ENCODE results near the gene ATL3. TPM values are rescaled to one million over a fixed set of nuclear protein-coding genes. Genes with fewer than 3 reads are reported as not detected.
"Not testable (repeated sequence)": the region's sequence is repeated elsewhere in the genome, so short reads cannot be mapped to it uniquely, and the experiment has no call there.

ATL3 gene
- total RNA-seq, 1 donor from 2014 or later: 9.4 TPM

DNA sequence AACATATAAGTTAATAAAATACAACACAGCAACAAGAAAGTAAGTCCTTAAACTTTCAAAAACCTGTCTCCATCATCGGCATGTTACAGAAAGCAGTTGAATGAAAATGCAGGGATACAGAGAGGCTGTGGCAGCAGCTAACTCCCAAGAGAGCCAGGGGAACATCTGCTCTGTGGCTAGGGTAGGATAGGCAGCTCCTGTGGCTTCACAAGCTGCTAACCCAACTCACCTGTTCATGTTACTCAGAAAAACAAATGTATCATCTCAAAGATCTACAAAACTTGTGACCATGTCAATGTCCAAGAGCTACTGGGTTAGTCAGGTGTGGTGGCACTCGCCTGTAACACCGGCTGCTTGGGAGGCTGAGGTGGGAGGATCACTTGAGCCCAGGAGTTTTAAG is 41.8 kb downstream of the ATL3 start:
- Mint-ChIP-seq H3K4me3 (ENCODE audit: low read depth) (no peak overlapping the region), H3K27me3 (no peaks in the 10 kb centered on the region), H3K4me1 (ENCODE audit: low read depth) (peaks cover 22% of the 10 kb centered on the region), H3K27ac (no peak overlapping the region), H3K9me3 (ENCODE audit: low read depth) (peaks cover 6% of the 10 kb centered on the region), H3K36me3 (ENCODE audit: insufficient read depth) (peaks cover 22% of the 10 kb centered on the region)
- no peak for DNase-seq (ENCODE audit: low spot score, unreplicated experiment)
- TF ChIP-seq, protein P1, sequence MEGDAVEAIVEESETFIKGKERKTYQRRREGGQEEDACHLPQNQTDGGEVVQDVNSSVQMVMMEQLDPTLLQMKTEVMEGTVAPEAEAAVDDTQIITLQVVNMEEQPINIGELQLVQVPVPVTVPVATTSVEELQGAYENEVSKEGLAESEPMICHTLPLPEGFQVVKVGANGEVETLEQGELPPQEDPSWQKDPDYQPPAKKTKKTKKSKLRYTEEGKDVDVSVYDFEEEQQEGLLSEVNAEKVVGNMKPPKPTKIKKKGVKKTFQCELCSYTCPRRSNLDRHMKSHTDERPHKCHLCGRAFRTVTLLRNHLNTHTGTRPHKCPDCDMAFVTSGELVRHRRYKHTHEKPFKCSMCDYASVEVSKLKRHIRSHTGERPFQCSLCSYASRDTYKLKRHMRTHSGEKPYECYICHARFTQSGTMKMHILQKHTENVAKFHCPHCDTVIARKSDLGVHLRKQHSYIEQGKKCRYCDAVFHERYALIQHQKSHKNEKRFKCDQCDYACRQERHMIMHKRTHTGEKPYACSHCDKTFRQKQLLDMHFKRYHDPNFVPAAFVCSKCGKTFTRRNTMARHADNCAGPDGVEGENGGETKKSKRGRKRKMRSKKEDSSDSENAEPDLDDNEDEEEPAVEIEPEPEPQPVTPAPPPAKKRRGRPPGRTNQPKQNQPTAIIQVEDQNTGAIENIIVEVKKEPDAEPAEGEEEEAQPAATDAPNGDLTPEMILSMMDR (IDR thresholded peaks at IDR 0.05; ENCODE audit: unreplicated experiment): no peak

DNA sequence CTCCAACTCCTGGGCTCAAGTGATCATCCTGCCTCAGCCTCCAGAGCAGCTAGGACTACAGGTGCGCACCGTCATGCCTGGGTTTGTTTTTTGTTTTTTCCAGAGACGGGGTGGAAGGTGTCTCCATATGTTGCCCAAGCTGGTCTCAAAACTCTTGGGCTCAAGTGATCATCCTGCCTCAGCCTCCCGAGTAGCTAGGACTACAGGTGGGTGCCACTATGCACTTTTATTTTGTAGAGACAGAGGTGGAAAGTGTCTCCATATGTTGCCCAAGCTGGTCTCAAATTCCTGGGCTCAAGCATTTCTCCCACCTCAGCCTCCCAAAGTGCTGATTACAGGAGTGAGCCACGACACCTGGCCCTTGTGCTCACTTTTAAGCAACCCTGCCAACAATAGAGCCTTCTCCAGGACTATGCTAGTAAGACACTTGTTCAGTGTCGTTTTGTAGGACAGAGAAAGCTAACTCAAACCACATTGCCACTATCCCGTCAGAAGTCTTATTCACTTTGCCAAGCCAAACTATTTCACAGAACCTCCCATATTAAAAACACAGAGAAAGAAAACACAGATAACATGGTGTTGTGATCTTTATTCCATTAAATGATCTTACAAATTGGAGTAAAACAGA is 47.5 kb downstream of the ATL3 start:
- H3K9me3 Mint-ChIP-seq (ENCODE audit: low read depth): no peaks in the 10 kb centered on the region
- TF ChIP-seq, protein P1 (IDR thresholded peaks at IDR 0.05; ENCODE audit: unreplicated experiment): no peak
- peaks cover 39% of the 10 kb centered on the region for H3K4me1 Mint-ChIP-seq (ENCODE audit: low read depth)
- H3K36me3 Mint-ChIP-seq (ENCODE audit: insufficient read depth): no peaks in the 10 kb centered on the region
- no peak for DNase-seq (ENCODE audit: low spot score, unreplicated experiment)
- no peak overlapping the region for H3K4me3 Mint-ChIP-seq (ENCODE audit: low read depth)
- peak overlapping the region; percentile 2 for H3K27ac Mint-ChIP-seq
- no peaks in the 10 kb centered on the region for H3K27me3 Mint-ChIP-seq

DNA sequence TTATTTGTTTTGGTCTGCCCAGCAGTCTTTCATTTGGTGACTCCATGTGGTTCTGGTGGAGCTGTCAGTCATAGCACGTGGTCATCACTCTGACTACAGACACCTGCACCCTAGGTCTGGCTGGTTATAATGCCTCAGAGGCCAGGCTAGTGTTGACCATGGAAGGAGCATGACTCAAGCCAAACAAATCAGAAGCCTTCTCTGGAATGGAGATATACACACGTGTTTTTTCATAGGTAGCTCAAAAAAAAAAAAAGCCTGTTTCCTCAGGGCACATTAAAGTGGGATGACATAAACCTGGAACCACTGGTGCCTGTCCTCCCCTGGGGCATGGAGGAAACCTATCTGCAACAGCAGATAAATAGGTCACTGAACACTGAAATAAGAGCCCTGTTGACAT is 48.9 kb downstream of the ATL3 start:
- Mint-ChIP-seq H3K9me3 (ENCODE audit: low read depth) (no peaks in the 10 kb centered on the region), H3K27ac (peak overlapping the region; percentile 52), H3K27me3 (no peaks in the 10 kb centered on the region), H3K4me1 (ENCODE audit: low read depth) (peaks cover 38% of the 10 kb centered on the region), H3K36me3 (ENCODE audit: insufficient read depth) (no peaks in the 10 kb centered on the region), H3K4me3 (ENCODE audit: low read depth) (no peak overlapping the region)
- TF ChIP-seq, protein P1 (IDR thresholded peaks at IDR 0.05; ENCODE audit: unreplicated experiment): no peak
- no peak for DNase-seq (ENCODE audit: low spot score, unreplicated experiment)

DNA sequence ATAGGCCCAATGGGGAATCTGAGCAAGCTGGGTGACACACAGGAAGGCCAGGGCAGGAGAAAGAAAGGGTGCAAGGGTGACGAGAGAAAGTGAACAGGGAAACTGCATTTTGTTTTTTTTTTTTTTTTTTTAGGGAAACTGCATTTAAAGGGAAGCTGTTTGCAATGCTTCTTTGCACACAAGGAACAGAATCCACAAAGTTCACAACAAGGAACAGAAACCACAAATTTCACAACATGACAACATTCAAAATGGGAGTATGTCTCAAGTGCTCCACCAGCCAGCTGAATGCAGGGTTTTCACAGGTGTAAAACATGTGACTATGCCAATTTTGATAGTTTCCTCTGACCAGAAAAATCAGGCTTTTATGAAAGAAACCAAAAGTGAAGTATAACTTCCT is 50.1 kb downstream of the ATL3 start:
- DNase-seq (ENCODE audit: low spot score, unreplicated experiment): no peak
- H3K9me3 Mint-ChIP-seq (ENCODE audit: low read depth): no peaks in the 10 kb centered on the region
- H3K36me3 Mint-ChIP-seq (ENCODE audit: insufficient read depth): no peaks in the 10 kb centered on the region
- H3K4me3 Mint-ChIP-seq (ENCODE audit: low read depth): no peak overlapping the region
- H3K27ac Mint-ChIP-seq: no peak overlapping the region
- no peaks in the 10 kb centered on the region for H3K27me3 Mint-ChIP-seq
- TF ChIP-seq, protein P1 (IDR thresholded peaks at IDR 0.05; ENCODE audit: unreplicated experiment): no peak
- H3K4me1 Mint-ChIP-seq (ENCODE audit: low read depth): peaks cover 30% of the 10 kb centered on the region

DNA sequence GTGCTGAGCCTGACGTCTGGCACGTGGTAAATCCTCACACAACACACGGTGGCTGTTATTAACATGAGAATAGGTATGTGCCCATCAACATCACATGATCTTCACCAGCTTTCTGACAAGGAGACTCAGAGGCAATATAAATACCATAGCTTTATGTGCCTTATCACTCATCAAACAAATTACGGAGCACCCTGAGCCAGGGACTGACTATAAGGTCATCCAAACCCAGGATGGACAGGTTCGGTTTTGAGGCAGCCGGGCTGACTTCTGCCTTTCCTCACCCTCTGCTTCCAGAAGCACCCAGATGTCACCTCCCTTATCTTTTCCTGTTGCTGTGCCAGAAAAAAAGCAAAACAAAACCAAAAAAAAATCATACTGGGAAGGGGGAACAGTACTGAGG is 51.2 kb downstream of the ATL3 start:
- peak overlapping the region; percentile 42 for H3K27ac Mint-ChIP-seq
- no peaks in the 10 kb centered on the region for H3K9me3 Mint-ChIP-seq (ENCODE audit: low read depth)
- H3K4me1 Mint-ChIP-seq (ENCODE audit: low read depth): peaks cover 30% of the 10 kb centered on the region
- H3K36me3 Mint-ChIP-seq (ENCODE audit: insufficient read depth): no peaks in the 10 kb centered on the region
- no peak for DNase-seq (ENCODE audit: low spot score, unreplicated experiment)
- TF ChIP-seq, protein P1 (IDR thresholded peaks at IDR 0.05; ENCODE audit: unreplicated experiment): no peak
- no peaks in the 10 kb centered on the region for H3K27me3 Mint-ChIP-seq
- no peak overlapping the region for H3K4me3 Mint-ChIP-seq (ENCODE audit: low read depth)

DNA sequence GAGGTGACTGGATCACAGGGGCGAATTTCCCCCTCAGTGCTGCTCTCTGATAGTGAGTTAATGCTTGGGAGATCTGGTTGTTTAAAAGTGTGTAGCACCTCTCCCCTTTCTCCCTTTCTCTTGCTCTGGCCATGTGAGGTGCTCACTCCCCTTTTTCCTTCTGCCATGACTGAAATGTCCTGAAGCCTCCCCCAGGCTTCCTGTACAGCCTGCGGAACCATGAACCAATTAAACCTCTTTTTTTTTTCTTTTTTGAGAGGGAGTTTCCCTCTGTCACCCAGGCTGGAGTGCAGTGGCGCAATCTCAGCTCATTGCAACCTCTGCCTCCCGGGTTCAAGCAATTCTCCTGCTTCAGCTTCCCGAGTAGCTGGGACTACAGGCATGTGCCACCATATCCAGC is 53.5 kb downstream of the ATL3 start:
- not testable (repeated sequence) for H3K4me3 Mint-ChIP-seq (ENCODE audit: low read depth); H3K9me3 Mint-ChIP-seq (ENCODE audit: low read depth); H3K27ac Mint-ChIP-seq; DNase-seq (ENCODE audit: low spot score, unreplicated experiment); H3K36me3 Mint-ChIP-seq (ENCODE audit: insufficient read depth); H3K27me3 Mint-ChIP-seq
- peaks cover 25% of the 10 kb centered on the region for H3K4me1 Mint-ChIP-seq (ENCODE audit: low read depth)

All from progenitor cell of endocrine pancreas (in vitro differentiated cells).